GM10266 (cell line): ENCODE measurements around the gene ICOSLG.
"Not testable (repeated sequence)": the region's sequence is repeated elsewhere in the genome, so short reads cannot be mapped to it uniquely, and the experiment has no call there.

Experiments
- DNase-seq: peaks from one replicate; pipeline ENCODE4 v3.0.0; 2012; ENCODE audit errors: extremely low spot score
- TF ChIP-seq, protein P1 (sequence below): IDR thresholded peaks from 2 replicates; pipeline ENCODE4 v1.5.1; 2012; ENCODE audit warnings: mild to moderate bottlenecking, low read depth; ENCODE audit not compliant: control insufficient read depth, insufficient read depth; ENCODE audit errors: missing control alignments

The ICOSLG gene

DNA sequence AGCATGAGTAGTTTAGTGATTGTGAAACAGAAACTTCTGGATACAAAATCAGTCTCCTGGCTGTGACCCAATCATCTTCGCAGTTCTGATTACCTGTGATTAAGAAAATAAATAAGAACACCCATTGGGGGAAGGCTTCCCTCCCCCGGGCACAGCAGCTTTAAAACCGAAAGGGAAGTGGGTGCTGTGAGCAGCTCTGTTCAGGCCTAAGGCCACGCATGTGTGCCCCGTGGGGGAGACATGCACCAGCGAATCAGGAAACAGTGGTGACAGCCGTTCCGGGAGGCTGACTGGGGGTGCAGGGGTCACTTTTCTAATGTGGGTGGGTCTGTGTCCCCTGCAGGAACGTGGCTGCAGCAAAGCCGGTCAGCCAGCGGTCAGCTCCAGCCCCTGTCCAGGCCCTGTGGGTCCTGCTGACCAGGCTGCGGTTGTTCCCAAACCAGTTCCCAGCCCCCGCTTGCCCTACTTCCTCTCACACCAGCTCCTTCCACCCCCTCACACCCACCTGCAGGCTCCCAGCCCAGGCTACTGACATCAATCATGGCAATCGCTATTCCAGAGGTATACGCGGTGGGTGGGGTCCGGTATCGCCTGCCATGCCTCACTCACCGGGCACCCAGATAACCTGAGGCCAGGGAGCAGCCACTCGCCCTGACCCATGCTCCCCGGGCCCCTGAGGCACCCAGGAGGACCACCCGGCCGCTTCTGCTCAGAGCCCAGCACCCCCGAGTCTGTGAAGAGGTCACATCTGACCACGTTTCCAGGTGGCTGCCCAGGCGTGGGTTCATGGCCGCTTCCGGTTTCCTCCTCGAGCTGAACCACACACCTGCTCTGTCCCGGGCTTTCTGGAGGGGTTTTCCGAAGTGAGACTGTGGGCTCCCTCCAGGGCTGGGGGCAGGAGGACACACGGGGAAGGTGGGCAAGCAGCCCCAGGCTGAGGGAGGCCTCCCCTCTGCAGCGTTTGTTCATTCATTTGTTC, 33.8 kb downstream of the ICOSLG start:
- DNase-seq = not testable (repeated sequence)

GRCh38 chr21:44206187-44206586, 34.6 kb downstream of the ICOSLG start:
- DNase-seq = not testable (repeated sequence)

- not testable (repeated sequence) for DNase-seq
These were observed 38.0 kb downstream of the ICOSLG start for GRCh38 chr21:44202590-44203299.

DNA sequence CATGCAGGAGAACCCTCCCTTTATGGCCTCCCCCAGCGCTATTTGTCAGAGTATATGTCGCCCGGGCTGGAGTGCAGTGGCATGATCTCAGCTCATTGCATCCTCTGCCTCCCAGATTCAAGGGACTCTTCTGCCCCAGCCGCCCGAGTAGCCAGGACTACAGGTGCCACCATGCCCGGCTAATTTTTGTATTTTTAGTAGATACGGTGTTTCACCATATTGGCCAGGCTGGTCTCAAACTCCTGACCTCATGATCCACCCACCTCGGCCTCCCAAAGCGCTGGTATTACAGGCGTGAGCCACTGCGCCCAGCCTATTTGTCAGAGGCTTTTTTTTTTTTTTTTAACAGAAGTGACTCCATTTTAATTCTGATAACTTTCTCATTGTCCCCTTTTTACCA, 40.7 kb downstream of the ICOSLG start:
- DNase-seq = not testable (repeated sequence)

- no peak for DNase-seq
- TF ChIP-seq, protein P1, sequence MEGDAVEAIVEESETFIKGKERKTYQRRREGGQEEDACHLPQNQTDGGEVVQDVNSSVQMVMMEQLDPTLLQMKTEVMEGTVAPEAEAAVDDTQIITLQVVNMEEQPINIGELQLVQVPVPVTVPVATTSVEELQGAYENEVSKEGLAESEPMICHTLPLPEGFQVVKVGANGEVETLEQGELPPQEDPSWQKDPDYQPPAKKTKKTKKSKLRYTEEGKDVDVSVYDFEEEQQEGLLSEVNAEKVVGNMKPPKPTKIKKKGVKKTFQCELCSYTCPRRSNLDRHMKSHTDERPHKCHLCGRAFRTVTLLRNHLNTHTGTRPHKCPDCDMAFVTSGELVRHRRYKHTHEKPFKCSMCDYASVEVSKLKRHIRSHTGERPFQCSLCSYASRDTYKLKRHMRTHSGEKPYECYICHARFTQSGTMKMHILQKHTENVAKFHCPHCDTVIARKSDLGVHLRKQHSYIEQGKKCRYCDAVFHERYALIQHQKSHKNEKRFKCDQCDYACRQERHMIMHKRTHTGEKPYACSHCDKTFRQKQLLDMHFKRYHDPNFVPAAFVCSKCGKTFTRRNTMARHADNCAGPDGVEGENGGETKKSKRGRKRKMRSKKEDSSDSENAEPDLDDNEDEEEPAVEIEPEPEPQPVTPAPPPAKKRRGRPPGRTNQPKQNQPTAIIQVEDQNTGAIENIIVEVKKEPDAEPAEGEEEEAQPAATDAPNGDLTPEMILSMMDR = no peak
These were observed 41.3 kb downstream of the ICOSLG start for GRCh38 chr21:44199448-44199847.

- not testable (repeated sequence) for DNase-seq
These were observed 43.6 kb downstream of the ICOSLG start for GRCh38 chr21:44197156-44197516.

DNA sequence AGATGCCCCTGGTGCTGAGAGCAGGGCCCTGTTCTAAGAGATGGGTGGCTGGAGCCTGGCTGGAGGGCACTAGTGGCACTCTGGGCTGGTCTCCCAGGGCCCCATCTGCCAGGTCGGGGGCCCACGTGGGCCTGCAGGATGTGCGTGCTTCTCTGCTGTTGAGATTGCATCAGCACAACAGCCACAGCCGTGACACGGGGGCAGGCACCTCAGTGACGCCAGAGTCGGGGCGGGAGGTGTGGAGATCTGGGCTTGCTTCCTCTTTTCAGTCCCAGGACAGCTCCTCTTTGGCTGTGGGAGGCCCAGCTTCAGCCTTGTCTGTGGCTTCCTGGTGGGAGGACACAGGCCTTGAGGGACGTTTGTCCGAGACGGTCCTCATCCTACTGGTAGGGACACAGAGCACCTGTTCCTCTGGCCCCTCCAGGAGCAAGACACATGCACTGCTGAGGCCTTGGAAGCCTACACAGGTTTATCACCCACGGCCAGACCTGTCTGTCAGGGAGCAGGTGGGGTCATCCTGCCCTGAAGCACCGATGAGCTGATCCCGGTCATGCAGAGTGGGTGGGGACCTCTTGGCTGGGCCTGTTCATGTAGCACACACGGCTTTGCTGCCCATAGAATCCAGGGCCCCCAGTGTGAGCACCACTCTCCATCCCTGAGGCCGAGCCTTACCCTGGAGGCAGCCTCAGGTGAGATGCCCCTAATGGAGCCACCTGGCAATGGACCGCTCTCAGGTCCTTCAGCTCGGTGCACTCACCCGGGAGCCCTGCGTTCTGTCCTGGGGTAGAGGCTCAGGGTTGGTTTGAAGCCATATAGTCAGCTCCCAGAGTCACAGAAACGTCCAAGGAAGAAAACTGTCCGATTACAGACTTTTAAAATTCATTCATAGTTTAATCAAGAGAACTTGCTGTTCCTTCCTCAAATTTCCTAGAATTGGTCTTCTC, 44.3 kb downstream of the ICOSLG start:
- not testable (repeated sequence) for DNase-seq

GRCh38 chr21:44194888-44195287, 45.9 kb downstream of the ICOSLG start:
- not testable (repeated sequence) for DNase-seq

GRCh38 chr21:44194451-44194850, 46.3 kb downstream of the ICOSLG start:
- not testable (repeated sequence) for DNase-seq

- DNase-seq = not testable (repeated sequence)
These were observed 47.6 kb downstream of the ICOSLG start for GRCh38 chr21:44193108-44193507.

DNA sequence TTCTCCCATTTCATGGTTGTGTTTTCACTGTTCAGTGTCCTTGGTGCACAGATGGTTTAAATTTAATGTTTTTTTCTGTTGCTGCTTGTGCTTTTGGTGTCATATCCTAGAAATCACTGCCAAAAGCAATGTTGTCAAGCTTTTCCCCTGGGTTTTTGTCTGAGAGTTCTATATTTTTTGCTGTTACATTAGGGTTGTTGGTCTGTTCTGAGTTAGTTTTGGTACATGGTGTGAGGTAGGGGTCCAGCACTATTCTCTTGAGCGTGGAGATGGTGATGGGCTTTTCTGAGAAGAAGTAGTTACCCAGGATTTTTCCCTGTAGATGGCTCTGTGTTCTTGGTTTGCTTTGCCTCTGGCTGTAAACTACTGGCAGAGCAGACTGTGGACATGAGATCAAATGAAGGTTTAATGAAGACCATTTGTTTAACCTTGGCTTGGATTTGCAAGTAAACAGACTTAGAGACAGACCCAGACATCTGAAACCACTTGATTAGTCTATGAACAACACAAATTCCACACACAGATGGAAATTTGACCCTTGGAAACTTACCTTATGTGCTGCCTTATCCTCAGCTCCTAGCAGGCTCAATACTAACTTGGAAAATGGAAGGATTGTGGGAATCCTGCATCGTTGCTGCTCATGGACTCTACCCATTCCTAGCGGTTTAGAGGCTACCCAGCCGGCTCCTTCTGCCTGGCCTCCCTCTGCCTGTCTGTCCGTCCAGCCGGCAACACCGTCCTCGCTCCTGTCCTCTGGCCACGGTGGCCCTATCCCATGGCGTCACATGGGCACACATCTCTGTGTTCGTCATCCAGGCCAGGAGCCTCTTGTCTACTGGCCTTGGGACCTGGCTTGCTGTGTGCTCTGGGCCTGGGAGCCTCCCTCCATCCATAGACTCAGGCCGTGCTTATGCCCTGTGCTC, 50.1 kb downstream of the ICOSLG start:
- not testable (repeated sequence) for DNase-seq

GRCh38 chr21:44184862-44185261, 55.9 kb downstream of the ICOSLG start:
- not testable (repeated sequence) for DNase-seq

DNA sequence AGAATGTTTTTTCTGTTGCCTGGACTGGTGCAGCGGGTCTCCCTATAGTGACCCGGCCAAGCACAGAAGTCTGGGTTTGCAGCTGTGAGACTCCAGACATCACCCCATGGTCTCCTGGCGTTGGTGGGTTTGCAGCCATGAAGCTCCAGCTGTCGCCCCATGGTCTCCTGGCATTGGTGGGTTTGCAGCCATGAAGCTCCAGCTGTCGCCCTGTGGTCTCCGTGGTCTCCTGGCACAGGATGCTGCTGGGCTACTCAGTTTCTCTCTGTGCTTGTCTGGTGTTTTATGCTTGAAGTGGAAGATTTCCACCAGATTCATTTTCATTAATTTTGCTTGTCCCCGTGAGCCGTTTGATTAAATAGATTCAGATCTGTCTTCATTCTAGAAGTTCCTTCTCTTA, 58.5 kb downstream of the ICOSLG start:
- DNase-seq = not testable (repeated sequence)

- DNase-seq = not testable (repeated sequence)
These were observed 59.2 kb downstream of the ICOSLG start for GRCh38 chr21:44181506-44181905.

GRCh38 chr21:44176127-44176526, 64.6 kb downstream of the ICOSLG start:
- not testable (repeated sequence) for DNase-seq

DNA sequence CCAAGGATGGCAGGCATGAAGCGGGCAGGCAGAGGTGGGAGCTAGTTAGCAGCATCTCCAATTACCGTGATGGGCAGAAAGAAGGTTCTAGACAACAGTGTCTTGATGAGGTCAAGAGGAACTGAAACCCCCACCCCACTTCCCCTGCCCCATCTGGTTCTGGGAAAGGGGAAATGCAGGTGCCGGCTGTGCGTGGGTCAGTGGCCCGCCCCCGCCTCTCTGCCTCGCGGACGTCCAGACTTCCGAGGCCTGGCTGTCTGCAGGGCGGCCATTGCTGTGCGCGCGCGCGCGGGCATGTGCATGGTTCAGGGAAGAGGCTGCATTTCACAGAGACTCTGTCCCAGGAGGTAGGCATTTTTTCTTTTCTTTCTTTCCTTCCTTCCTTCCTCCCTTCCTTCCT, 65.6 kb downstream of the ICOSLG start:
- not testable (repeated sequence) for DNase-seq
